ENCODE measurements around the gene RPRD1B.
"Not testable (repeated sequence)": the region's sequence is repeated elsewhere in the genome, so short reads cannot be mapped to it uniquely, and the experiment has no call there.

Gene RPRD1B

GRCh38 chr20:38107386-38107785 lies 73.8 kb downstream of the RPRD1B start:
- DNase-seq (ENCODE audit: low spot score): not testable (repeated sequence)

GRCh38 chr20:38107916-38108315 lies 74.4 kb downstream of the RPRD1B start:
- DNase-seq (ENCODE audit: low spot score): not testable (repeated sequence)

- DNase-seq (ENCODE audit: low spot score): peak; percentile 46
Observed at GRCh38 chr20:38108438-38108985, 75.0 kb downstream of the RPRD1B start.

DNA sequence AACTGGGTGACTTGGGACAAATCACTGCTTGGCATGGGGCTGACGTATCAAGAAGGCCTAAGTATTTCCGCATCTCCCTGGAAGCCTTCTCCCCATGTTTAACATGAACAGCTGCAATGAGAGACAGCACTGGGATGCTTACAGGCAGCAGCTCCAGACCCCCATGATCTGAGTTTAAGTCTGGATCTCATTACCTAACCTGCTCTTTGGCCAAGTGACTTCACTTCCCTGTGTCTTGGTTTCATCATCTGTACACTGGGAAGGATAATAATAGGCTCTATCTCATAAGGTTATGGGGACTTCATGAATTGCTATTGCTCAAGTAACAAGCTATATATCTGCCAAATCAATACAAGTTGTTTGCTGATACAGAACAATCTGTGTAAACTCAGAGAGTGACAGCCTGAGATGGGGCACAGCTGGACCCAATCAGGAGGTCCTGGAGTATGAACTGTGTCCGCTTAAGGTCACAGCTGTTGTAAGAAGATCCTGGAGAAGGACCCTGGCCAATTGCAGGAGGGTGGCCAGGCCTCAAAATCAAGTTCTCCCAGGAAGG lies 75.5 kb downstream of the RPRD1B start:
- peak; percentile 32 for DNase-seq (ENCODE audit: low spot score)

DNA sequence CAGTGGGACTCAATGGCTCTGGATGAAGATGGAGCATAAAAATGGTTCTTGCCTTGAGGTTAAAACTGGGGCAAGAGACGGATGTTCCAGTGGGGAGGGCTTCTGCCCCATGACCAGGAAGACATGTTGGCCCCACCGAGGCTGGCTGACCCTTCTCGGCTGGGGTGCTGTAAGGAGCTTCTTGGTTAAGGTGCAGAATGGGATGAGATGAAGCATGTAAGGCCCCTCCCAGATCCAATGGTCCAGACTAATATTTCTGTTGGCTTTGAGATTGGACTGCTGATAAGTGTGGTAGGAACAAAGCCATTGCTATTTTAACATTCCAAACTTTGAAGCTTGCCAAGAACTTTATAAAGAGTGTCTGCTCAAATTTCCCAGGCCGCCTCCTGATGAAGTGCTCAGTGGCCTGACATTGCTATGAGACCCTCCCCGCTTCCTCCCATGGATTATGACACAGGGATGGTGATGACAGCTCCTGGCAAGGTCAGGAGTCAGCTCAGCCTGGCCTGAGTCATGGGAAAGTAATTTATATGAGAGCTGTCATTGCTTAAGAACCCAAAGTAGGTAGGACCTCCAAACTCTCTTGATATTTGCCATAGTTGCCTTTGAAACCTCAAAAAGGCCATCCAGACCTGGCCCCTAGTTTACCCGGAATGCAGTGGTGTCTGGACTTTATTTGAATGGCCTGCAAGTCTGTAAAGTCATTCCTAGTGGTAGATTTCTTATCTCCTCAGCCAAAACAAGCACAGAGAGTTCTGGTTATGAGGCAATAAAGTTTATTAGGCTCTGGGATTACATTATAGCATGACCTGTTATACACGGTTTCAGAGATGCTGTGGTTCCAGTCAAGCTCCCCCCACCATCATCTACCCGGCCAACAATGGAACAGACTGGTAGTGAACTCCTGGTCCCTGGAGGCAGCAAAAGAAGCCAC lies 76.3 kb downstream of the RPRD1B start:
- peak; percentile 90 for DNase-seq (ENCODE audit: low spot score)

GRCh38 chr20:38110525-38111178 lies 77.1 kb downstream of the RPRD1B start:
- no peak for DNase-seq (ENCODE audit: low spot score)

GRCh38 chr20:38111366-38112232 lies 78.1 kb downstream of the RPRD1B start:
- no peak for DNase-seq (ENCODE audit: low spot score)

DNA sequence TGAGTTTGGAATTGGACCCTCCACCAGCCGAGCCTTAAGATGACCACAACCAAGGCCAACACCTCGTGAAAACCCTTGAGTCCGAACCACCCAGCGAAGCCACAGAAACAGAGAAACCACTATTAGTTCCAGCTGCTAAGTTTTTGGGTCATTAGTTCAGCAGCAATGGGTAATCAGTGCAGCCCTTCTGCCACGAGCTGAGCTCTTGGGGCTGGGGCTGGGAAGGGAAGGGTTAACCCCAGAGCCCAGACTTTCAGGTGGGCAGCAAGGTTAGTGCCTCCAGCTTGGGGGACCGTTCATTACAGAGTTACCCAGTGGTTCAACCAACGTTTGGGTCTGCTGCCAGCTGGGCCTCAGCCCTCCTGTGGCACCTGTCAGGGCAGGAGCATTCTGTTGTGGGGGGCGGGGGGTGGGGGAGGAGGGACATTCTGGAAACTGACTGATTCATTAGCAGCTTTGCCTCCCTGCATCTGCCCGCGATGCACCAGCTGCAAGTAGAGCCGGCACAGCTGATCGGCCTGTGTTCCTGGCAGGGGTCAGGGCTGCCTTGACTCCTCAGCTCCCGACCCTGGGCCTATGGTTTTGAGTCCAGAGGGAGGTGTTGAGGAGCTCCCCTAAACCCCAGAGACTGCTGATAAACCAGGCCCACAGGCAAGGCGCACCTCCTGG lies 78.8 kb downstream of the RPRD1B start:
- no peak for DNase-seq (ENCODE audit: low spot score)

GRCh38 chr20:38112930-38113294 lies 79.4 kb downstream of the RPRD1B start:
- no peak for DNase-seq (ENCODE audit: low spot score)

- DNase-seq (ENCODE audit: low spot score): no peak
Observed at GRCh38 chr20:38113401-38114325, 80.1 kb downstream of the RPRD1B start.

- DNase-seq (ENCODE audit: low spot score): peak; percentile 42
Observed at GRCh38 chr20:38114353-38114791, 80.8 kb downstream of the RPRD1B start.

- DNase-seq (ENCODE audit: low spot score): no peak
Observed at GRCh38 chr20:38115205-38115604, 81.7 kb downstream of the RPRD1B start.

GRCh38 chr20:38115896-38116295 lies 82.3 kb downstream of the RPRD1B start:
- DNase-seq (ENCODE audit: low spot score): no peak

GRCh38 chr20:38116409-38117165 lies 83.0 kb downstream of the RPRD1B start:
- DNase-seq (ENCODE audit: low spot score): no peak

- no peak for DNase-seq (ENCODE audit: low spot score)
Observed at GRCh38 chr20:38117205-38117604, 83.7 kb downstream of the RPRD1B start.

GRCh38 chr20:38117635-38118034 lies 84.1 kb downstream of the RPRD1B start:
- no peak for DNase-seq (ENCODE audit: low spot score)

GRCh38 chr20:38119446-38119845 lies 85.9 kb downstream of the RPRD1B start:
- no peak for DNase-seq (ENCODE audit: low spot score)

- DNase-seq (ENCODE audit: low spot score): no peak
Observed at GRCh38 chr20:38120625-38120988, 87.1 kb downstream of the RPRD1B start.

GRCh38 chr20:38121741-38122140 lies 88.2 kb downstream of the RPRD1B start:
- no peak for DNase-seq (ENCODE audit: low spot score)
